Panc1 (cell line): ENCODE measurements around the gene DPH6. TPM values are rescaled to one million over a fixed set of nuclear protein-coding genes. Genes with fewer than 3 reads are reported as not detected.

Experiments used
- ATAC-seq: fragments of 200-7000 bp; cut with Tn5 transposase; 2 replicates; pipeline ENCODE4 v1.9.1; 2020; ENCODE audit warnings: mild to moderate bottlenecking, moderate library complexity
- BruUV-seq: library from RNA; stranded (reverse); fragments of 400-500 nt; replicated peaks from 2 replicates; lab custom pipeline; 2021; lab: Mats Ljungman, UMichigan
- CTCF ChIA-PET: fragments of 300-600 bp; sonication (Branson Sonifier 250); formaldehyde crosslinking; loops from one replicate; lab custom pipeline; 2022; ENCODE audit warnings: antibody characterized with exemption; lab: Charles Lee
- POLR2A ChIA-PET: fragments of 300-600 bp; sonication (Branson Sonifier 250); formaldehyde crosslinking; loops from one replicate; lab custom pipeline; 2022; ENCODE audit warnings: antibody characterized with exemption; lab: Charles Lee
- DNase-seq: peaks from one replicate; pipeline ENCODE4 v3.0.0-alpha.2; 2010; ENCODE audit warnings: low read depth, low spot score
- H3K27ac ChIP-seq: 2 replicates; pipeline ENCODE4 v1.5.1; 2011; ENCODE audit warnings: mild to moderate bottlenecking, low read length, inconsistent platforms
- H3K27me3 ChIP-seq: fragments of 200-500 bp; sonication (Bioruptor generic); 2 replicates; pipeline ENCODE4 v1.6.0; 2014; ENCODE audit warnings: low read length, inconsistent platforms; ENCODE audit not compliant: control insufficient read depth, insufficient read depth
- H3K36me3 ChIP-seq: fragments of 200-500 bp; sonication (Bioruptor generic); 2 replicates; pipeline ENCODE4 v1.5.1; 2014; ENCODE audit warnings: inconsistent platforms, mild to moderate bottlenecking, low read length, moderate library complexity; ENCODE audit not compliant: control insufficient read depth, insufficient read depth
- H3K4me1 ChIP-seq: 2 replicates; pipeline ENCODE4 v1.5.1; 2011; ENCODE audit warnings: inconsistent platforms, mild to moderate bottlenecking, low read length, moderate library complexity; ENCODE audit not compliant: control insufficient read depth, insufficient read depth
- H3K4me3 ChIP-seq, 2 experiments: 2 replicates each; pipeline ENCODE4 v1.5.1; 2011 to 2012; ENCODE audit warnings: low read depth in 2 of 2, low read length in 2 of 2, mild to moderate bottlenecking in 2 of 2, inconsistent platforms in 1 of 2, moderate library complexity in 1 of 2
- H3K9me3 ChIP-seq: fragments of 200-500 bp; sonication (Bioruptor generic); 2 replicates; pipeline ENCODE4 v1.5.1; 2014; ENCODE audit warnings: low read depth, mild to moderate bottlenecking, inconsistent platforms, low read length, moderate library complexity; ENCODE audit not compliant: control insufficient read depth, insufficient read depth
- POLR2AphosphoS5 ChIP-seq: IDR thresholded peaks from 2 replicates; pipeline ENCODE4 v1.6.1; 2012; ENCODE audit warnings: mild to moderate bottlenecking, low read depth, low read length, moderate library complexity
- REST ChIP-seq, 2 experiments: IDR thresholded peaks; 2 replicates each; pipeline ENCODE4 v1.6.1; 2011 to 2012; ENCODE audit warnings: low read depth in 2 of 2, control low read depth in 1 of 2, low read length in 1 of 2, mild to moderate bottlenecking in 1 of 2, moderate library complexity in 1 of 2; ENCODE audit not compliant: insufficient read depth in 1 of 2
- SIN3A ChIP-seq: IDR thresholded peaks from 2 replicates; pipeline ENCODE4 v1.6.1; 2012; ENCODE audit warnings: low read depth, mild to moderate bottlenecking, low read length, moderate library complexity, borderline replicate concordance; ENCODE audit not compliant: insufficient read depth
- TCF7L2 ChIP-seq: IDR thresholded peaks from 2 replicates; pipeline ENCODE4 v1.6.1; 2011; ENCODE audit warnings: mild to moderate bottlenecking, low read depth, low read length, inconsistent platforms
- in situ Hi-C: cut with HindIII; loops from 2 replicates; pipeline ENCODE4 v1.10.0; 2016; ENCODE audit warnings: low sequenced_read_pairs, low pct_unique_long_range_greater_than_20kb
- intact Hi-C: fragments of 100-400 bp; cut with micrococcal nuclease; formaldehyde crosslinking; loops from one replicate; pipeline ENCODE4 v1.10.0; 2022; ENCODE audit not compliant: unreplicated experiment
- total RNA-seq: library from RNA; stranded (reverse); gene quantifications from one replicate; pipeline ENCODE4 v1.2.1, GENCODE V29; 2021; ENCODE audit not compliant: unreplicated experiment
- TF ChIP-seq, protein P1 (sequence below): fragments of 450-650 bp; IDR thresholded peaks from 2 replicates; pipeline ENCODE4 v1.5.1; 2017; ENCODE audit warnings: mild to moderate bottlenecking

The DPH6 gene
- total RNA-seq, 1 experiment from 2014 or later = 24.0 TPM

DNA sequence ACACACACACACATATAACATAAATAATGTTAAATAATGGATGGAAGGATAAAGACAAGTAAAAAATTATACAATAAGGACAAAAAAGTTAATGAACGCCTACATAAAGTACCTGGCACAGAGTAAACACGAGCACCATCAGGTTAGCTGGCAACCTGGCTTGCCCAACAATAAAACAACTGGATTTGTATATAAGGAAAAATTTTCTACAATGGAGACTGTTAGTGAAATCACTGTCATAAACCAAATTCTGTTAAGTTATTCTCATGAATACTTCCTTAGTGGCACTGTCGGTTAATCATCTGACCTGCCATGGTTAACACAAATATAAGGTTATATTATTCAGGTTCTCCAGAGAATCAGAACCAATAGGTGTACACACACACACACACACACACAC lies 54.8 kb downstream of the DPH6 start:
- DNase-seq = no peak
- CTCF ChIA-PET = no interaction called here
- Histone ChIP-seq H3K36me3 (no peaks in the 10 kb centered on the region), H3K27me3 (no peaks in the 10 kb centered on the region), H3K9me3 (no peaks in the 10 kb centered on the region; the same call in 1 of the 2 replicates), H3K4me3 (no peak overlapping the region), H3K4me1 (no peaks in the 10 kb centered on the region), H3K27ac (no peak overlapping the region)
- intact Hi-C loops = no loop called here
- no TSS peak for BruUV-seq
- no peak for ATAC-seq
- in situ Hi-C loops = no loop called here
- POLR2A ChIA-PET = no interaction called here
- no peak for TF ChIP-seq POLR2AphosphoS5
- no peak for TF ChIP-seq TCF7L2

- in situ Hi-C loops (no loop called here), intact Hi-C loops (no loop called here)
- Histone ChIP-seq H3K36me3 (no peaks in the 10 kb centered on the region), H3K9me3 (no peaks in the 10 kb centered on the region; the same call in 1 of the 2 replicates), H3K4me3 (no peak overlapping the region), H3K27me3 (no peaks in the 10 kb centered on the region), H3K27ac (no peak overlapping the region), H3K4me1 (no peaks in the 10 kb centered on the region)
- ATAC-seq (no peak), DNase-seq (no peak)
- ChIA-PET CTCF (no interaction called here), POLR2A (no interaction called here)
- no TSS peak for BruUV-seq
- TF ChIP-seq REST (IDR thresholded peaks at IDR 0.05; ENCODE audit: insufficient read depth in 1 of 2, low read depth in 2 of 2, low read length in 1 of 2) (no peak), SIN3A (no peak), POLR2AphosphoS5 (no peak), TCF7L2 (no peak)
- TF ChIP-seq, protein P1, sequence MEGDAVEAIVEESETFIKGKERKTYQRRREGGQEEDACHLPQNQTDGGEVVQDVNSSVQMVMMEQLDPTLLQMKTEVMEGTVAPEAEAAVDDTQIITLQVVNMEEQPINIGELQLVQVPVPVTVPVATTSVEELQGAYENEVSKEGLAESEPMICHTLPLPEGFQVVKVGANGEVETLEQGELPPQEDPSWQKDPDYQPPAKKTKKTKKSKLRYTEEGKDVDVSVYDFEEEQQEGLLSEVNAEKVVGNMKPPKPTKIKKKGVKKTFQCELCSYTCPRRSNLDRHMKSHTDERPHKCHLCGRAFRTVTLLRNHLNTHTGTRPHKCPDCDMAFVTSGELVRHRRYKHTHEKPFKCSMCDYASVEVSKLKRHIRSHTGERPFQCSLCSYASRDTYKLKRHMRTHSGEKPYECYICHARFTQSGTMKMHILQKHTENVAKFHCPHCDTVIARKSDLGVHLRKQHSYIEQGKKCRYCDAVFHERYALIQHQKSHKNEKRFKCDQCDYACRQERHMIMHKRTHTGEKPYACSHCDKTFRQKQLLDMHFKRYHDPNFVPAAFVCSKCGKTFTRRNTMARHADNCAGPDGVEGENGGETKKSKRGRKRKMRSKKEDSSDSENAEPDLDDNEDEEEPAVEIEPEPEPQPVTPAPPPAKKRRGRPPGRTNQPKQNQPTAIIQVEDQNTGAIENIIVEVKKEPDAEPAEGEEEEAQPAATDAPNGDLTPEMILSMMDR = no peak
These were observed 55.5 kb downstream of the DPH6 start for GRCh38 chr15:35490511-35490910.

- CTCF ChIA-PET = interaction anchor here (0.6 kb wide), 2 partner anchors 455 to 507 kb away, joined by 3 to 4 read pairs; no protein-coding TSS in a partner anchor
- DNase-seq (no peak), ATAC-seq (no peak)
- no peaks in the 10 kb centered on the region for H3K27me3 ChIP-seq
- in situ Hi-C loops = no loop called here
- H3K9me3 ChIP-seq = no peaks in the 10 kb centered on the region; the same call in 1 of the 2 replicates
- H3K4me1 ChIP-seq = no peaks in the 10 kb centered on the region
- TF ChIP-seq REST (IDR thresholded peaks at IDR 0.05; ENCODE audit: insufficient read depth in 1 of 2, low read depth in 2 of 2, low read length in 1 of 2) (no peak), POLR2AphosphoS5 (no peak), SIN3A (no peak)
- TF ChIP-seq, protein P1 = no peak
- H3K4me3 ChIP-seq = no peak overlapping the region
- POLR2A ChIA-PET = no interaction called here
- no TSS peak for BruUV-seq
- H3K36me3 ChIP-seq = no peaks in the 10 kb centered on the region
- no peak overlapping the region for H3K27ac ChIP-seq
- intact Hi-C loops = no loop called here
These were observed 58.5 kb downstream of the DPH6 start for GRCh38 chr15:35487417-35487816.
